Measurements from ENCODE around the gene ALS2.

DNA sequence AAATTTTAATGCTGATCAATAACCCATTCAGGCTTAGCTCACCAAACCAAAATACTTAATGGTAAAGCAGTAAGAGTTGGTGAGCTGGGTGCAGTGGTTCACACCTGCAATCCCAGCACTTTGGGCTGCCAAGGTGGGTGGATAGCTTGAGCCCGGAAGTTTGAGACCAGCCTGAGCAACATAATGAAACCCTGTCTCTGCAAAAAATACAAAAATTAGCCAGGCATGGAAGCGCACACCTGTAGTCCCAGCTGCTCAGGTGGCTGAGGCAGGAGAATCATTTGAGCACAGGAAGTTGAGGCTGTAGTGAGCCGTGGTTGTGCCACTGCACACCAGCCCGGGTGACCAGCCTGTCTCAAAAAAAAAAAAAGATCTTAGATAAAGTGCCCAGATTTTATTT lies 46.6 kb downstream of the ALS2 start:
- TF ChIP-seq, protein P1, sequence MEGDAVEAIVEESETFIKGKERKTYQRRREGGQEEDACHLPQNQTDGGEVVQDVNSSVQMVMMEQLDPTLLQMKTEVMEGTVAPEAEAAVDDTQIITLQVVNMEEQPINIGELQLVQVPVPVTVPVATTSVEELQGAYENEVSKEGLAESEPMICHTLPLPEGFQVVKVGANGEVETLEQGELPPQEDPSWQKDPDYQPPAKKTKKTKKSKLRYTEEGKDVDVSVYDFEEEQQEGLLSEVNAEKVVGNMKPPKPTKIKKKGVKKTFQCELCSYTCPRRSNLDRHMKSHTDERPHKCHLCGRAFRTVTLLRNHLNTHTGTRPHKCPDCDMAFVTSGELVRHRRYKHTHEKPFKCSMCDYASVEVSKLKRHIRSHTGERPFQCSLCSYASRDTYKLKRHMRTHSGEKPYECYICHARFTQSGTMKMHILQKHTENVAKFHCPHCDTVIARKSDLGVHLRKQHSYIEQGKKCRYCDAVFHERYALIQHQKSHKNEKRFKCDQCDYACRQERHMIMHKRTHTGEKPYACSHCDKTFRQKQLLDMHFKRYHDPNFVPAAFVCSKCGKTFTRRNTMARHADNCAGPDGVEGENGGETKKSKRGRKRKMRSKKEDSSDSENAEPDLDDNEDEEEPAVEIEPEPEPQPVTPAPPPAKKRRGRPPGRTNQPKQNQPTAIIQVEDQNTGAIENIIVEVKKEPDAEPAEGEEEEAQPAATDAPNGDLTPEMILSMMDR (IDR thresholded peaks at IDR 0.05 in 4 of 5, conservative IDR thresholded peaks at IDR 0.05 in 1 of 5): no peak
- TF ChIP-seq POLR2A (IDR thresholded peaks at IDR 0.05): no peak

All from gastrocnemius medialis (tissue), 4 donors.